CD4-positive, alpha-beta T cell treated with Interleukin-4 for 4 hours (primary cell): ENCODE measurements around the gene BICDL1.
A peak's percentile ranks its signal among the peaks of the same experiment; 100 is the strongest.
"Not testable (repeated sequence)": the region's sequence is repeated elsewhere in the genome, so short reads cannot be mapped to it uniquely, and the experiment has no call there.

ENCODE experiments used
- DNase-seq: peaks from one replicate; pipeline ENCODE4 v3.0.0-alpha.2; 2020

The BICDL1 gene

GRCh38 chr12:119988472-119989360 lies at the start of gene BICDL1:
BICDL1 (plus strand) TSS chr12:119989236; CDS start chr12:119989869, 633 bp downstream.
- DNase-seq: peak; percentile 98

- DNase-seq: no peak
Measured at GRCh38 chr12:119940897-119941296, 48.1 kb upstream of the BICDL1 start.

- DNase-seq: no peak
Measured at GRCh38 chr12:119942386-119942785, 46.6 kb upstream of the BICDL1 start.

GRCh38 chr12:119946213-119946612 lies 42.8 kb upstream of the BICDL1 start:
- DNase-seq: no peak

GRCh38 chr12:119949145-119949544 lies 39.9 kb upstream of the BICDL1 start:
- no peak for DNase-seq

- DNase-seq: no peak
Measured at GRCh38 chr12:119949594-119949993, 39.4 kb upstream of the BICDL1 start.

- no peak for DNase-seq
Measured at GRCh38 chr12:119956047-119956446, 33.0 kb upstream of the BICDL1 start.

- no peak for DNase-seq
Measured at GRCh38 chr12:119957135-119957534, 31.9 kb upstream of the BICDL1 start.

GRCh38 chr12:119959435-119959834 lies 29.6 kb upstream of the BICDL1 start:
- DNase-seq: no peak

- no peak for DNase-seq
Measured at GRCh38 chr12:119964123-119964522, 24.9 kb upstream of the BICDL1 start.

GRCh38 chr12:119964929-119965328 lies 24.1 kb upstream of the BICDL1 start:
- DNase-seq: no peak

GRCh38 chr12:119980242-119980641 lies 8.8 kb upstream of the BICDL1 start:
- DNase-seq: no peak

GRCh38 chr12:119980702-119981101 lies 8.3 kb upstream of the BICDL1 start:
- not testable (repeated sequence) for DNase-seq

- DNase-seq: no peak
Measured at GRCh38 chr12:119989361-119989730, 310 bp downstream of the BICDL1 start.

- peak; percentile 60 for DNase-seq
Measured at GRCh38 chr12:119989731-119990381, 820 bp downstream of the BICDL1 start.

GRCh38 chr12:119990382-119990874 lies 1.4 kb downstream of the BICDL1 start:
- no peak for DNase-seq

- no peak for DNase-seq
Measured at GRCh38 chr12:119992129-119992705, 3.2 kb downstream of the BICDL1 start.

GRCh38 chr12:119994892-119995658 lies 6.0 kb downstream of the BICDL1 start:
- DNase-seq: no peak

- no peak for DNase-seq
Measured at GRCh38 chr12:119996417-119996816, 7.4 kb downstream of the BICDL1 start.

GRCh38 chr12:119998471-119999245 lies 9.6 kb downstream of the BICDL1 start:
- DNase-seq: no peak

- DNase-seq: no peak
Measured at GRCh38 chr12:120000556-120000955, 11.5 kb downstream of the BICDL1 start.
